GM20431 (cell line): ENCODE results near the gene GRM5.
"Not testable (repeated sequence)": the region's sequence is repeated elsewhere in the genome, so short reads cannot be mapped to it uniquely, and the experiment has no call there.

Experiments used
- in situ Hi-C: fragments of 300-500 bp; cut with MseI, MboI; formaldehyde crosslinking; loops from one replicate; pipeline ENCODE4 v1.15.0; 2020; ENCODE audit warnings: low sequenced_read_pairs; ENCODE audit not compliant: unreplicated experiment

GRM5 gene

GRCh38 chr11:89065651-89066201 is at the start of gene GRM5:
Gene GRM5 (minus strand): TSS chr11:89065982. CDS start chr11:89047872, 18,110 bp downstream.
- in situ Hi-C loops: not testable (repeated sequence)

- in situ Hi-C loops: not testable (repeated sequence)
These were observed 32.2 kb upstream of the GRM5 start for GRCh38 chr11:89097956-89098355.

DNA sequence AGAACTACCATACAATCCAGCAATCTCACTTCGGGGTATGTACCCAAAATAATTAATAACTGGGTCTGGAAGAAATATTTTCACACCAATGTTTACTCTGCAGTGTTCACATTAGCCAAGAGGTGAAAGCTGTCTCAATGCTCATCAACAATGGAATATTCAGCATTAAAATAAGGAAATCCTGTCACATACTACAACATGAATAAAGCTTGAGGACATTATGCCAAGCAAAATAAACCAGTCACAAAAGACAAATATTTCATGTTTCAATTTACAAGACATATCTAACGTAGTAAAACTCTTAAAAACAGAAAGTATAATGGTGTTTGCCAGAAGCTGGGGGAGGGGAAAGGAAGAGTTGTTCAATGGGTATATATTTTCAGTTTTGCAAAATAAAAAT is 28.0 kb upstream of the GRM5 start:
- in situ Hi-C loops: not testable (repeated sequence)

GRCh38 chr11:89084951-89085350 is 19.2 kb upstream of the GRM5 start:
- in situ Hi-C loops: not testable (repeated sequence)

- in situ Hi-C loops: not testable (repeated sequence)
These were observed 5.1 kb upstream of the GRM5 start for GRCh38 chr11:89070911-89071310.

DNA sequence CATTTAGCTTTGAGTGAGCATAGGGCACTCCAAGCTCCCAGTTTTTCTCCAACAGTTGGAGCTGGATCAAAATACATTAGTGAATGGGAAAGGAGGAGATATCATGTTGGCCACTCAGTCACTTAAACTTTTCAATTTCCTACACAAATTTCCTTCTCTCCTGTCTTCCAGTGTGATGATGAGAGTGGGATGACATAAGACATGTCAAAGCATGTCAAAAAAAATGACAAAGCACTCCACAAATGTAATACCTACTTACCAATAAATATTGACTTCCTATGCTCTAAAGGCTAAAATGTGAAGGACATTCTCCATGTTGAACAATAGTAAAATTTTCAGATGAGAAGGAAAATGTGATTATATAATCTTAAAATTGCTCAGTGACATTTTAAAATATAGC is 1.5 kb upstream of the GRM5 start:
- in situ Hi-C loops: no loop called here

DNA sequence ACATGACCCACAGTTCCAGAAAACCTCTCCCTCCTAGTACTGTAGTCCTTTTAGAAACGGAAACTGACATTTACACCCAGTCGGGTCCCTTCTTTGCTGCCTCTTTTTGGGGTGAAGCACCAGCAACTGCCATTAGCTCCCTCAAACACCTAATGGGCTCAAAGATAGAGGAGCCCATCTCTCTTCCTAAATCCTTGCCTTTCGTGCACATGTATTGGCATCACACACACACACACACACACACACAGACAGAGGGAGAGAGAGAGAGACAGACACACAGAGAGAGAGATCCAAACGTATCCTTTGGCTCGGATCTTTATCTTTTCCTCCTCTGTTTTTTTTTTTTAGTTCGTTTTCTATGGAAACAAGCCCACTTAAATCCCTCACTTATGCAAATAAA is 716 bp downstream of the GRM5 start:
- in situ Hi-C loops: no loop called here

DNA sequence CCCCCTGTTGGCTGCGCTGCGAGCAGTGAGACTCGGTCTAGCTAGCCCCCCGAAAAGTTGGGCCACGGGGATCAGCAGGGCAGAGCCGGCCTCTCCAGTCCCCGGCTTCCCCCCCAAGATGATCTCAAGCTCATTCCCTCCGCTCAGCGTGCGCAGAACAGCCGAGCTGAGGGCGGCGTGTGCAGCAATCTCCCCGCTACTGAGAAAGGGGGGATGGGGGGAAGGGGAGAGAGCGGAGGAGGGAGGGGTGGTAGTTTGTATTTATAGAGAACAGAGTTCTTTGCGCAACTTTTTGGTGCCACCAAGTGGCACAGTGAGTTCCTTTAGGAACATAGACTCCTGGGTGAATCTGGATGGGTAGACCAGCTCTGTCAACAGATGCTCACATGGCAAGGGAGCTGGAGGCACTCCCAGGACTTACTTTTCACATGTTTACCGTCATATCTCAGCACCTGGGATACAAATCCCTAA is 2.3 kb downstream of the GRM5 start:
- in situ Hi-C loops: not testable (repeated sequence)

- in situ Hi-C loops: not testable (repeated sequence)
These were observed 2.9 kb downstream of the GRM5 start for GRCh38 chr11:89062771-89063298.

DNA sequence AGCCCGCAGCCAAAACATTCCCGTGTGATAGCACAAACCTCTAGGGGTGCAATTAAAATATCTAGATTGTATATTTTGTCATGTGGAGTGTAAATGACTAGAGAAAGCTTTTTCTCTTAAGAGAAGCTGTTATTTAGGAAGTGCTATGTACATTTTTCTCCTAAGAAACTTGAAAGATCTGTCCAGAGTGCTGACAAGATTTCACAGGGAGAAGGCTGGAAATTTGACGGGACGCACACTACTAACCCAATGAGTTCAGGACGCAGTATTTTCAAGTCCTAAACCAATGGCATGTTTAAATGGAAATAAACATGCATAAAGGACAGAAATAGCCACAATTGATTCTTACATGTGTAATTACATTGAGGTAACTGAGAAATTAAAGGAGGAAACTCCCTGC is 3.9 kb downstream of the GRM5 start:
- in situ Hi-C loops: not testable (repeated sequence)

DNA sequence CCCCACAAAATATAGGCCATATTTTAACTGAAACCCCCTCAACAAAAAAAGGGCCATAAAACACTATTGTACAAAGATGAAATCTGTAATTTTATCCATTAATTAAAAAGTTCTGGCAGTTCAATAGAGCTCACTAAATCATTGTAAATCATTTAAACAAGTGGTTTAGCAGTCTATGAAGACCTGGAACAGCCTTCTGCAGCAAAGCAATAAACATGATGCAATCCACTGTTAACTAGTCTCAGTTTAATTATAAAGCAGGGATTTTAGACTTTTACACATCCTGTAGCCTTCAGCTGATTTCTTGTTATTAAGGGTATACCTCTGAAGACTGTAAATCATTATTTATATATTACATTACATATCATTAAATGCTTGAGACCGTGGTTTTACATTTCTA is 8.4 kb downstream of the GRM5 start:
- in situ Hi-C loops: not testable (repeated sequence)

- in situ Hi-C loops: no loop called here
These were observed 13.6 kb downstream of the GRM5 start for GRCh38 chr11:89052220-89052619.

- in situ Hi-C loops: not testable (repeated sequence)
These were observed 18.6 kb downstream of the GRM5 start for GRCh38 chr11:89047159-89047558.

GRCh38 chr11:89043861-89044588 is 21.8 kb downstream of the GRM5 start:
- in situ Hi-C loops: not testable (repeated sequence)

GRCh38 chr11:89029671-89030070 is 36.1 kb downstream of the GRM5 start:
- in situ Hi-C loops: not testable (repeated sequence)

- in situ Hi-C loops: no loop called here
These were observed 44.4 kb downstream of the GRM5 start for GRCh38 chr11:89021339-89021738.

- in situ Hi-C loops: not testable (repeated sequence)
These were observed 45.8 kb downstream of the GRM5 start for GRCh38 chr11:89019827-89020547.

GRCh38 chr11:89016214-89016613 is 49.6 kb downstream of the GRM5 start:
- in situ Hi-C loops: no loop called here

GRCh38 chr11:89015614-89016013 is 50.2 kb downstream of the GRM5 start:
- in situ Hi-C loops: no loop called here

GRCh38 chr11:89000852-89001251 is 64.9 kb downstream of the GRM5 start:
- in situ Hi-C loops: not testable (repeated sequence)

DNA sequence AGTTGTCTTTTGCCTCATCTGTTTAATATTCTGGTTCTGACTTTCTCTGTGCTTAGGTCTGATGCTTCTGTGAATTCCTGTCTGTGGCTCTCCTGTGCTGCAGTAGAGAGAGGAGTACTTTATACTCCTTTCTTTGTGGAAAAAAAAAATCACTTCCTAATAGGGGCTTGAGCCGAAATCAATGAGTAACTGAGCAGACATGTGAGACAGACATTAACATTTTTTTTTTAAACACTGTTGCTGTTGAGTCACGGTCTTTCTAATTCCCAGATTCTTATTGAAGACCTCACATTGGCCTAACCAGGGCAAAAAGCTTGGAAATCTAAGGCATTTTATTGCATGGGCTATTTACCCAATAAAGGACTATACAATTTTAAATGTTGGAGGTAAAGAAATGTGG is 86.1 kb downstream of the GRM5 start:
- in situ Hi-C loops: no loop called here
